Fibroblast of the conjunctiva (primary cell): ENCODE data around the gene C9orf78.

Experiments
- DNase-seq: peaks from one replicate; pipeline ENCODE4 v3.0.0-alpha.2; 2010; ENCODE audit warnings: low read depth

Gene C9orf78

DNA sequence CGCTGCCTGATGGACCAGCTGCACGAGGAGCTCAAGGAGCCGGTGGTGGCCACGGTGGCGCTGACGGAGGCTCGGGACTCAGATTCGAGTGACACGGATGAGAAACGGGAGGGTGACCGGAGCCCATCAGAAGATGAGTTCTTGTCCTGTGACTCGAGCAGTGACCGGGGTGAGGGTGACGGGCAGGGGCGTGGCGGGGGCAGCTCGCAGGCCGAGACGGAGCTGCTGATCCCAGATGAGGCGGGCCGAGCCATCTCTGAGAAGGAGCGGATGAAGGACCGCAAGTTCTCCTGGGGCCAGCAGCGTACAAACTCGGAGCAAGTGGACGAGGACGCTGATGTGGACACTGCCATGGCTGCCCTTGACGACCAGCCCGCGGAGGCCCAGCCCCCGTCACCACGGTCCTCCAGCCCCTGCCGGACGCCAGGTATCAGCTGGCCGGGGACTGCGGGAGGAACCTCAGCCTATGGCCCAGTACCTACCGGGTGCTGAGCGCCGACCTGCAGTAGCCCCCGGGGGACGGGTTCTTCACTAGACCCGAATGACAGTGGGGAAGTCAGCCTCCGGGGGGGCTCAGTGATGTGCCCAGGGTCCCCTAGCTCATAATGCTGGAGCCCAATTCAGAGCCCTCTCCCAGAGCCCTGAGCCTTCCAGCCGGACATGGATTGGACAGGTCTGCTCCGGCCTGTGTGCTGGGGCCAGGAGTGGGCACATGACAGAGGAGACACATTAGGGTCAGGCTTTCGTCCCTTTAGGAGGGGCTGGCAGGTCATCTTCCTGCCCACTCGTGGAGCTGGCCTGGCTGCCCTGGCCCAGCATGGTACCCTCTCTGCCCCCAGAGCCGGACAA lies 33.2 kb upstream of the C9orf78 start:
- DNase-seq: no peak

DNA sequence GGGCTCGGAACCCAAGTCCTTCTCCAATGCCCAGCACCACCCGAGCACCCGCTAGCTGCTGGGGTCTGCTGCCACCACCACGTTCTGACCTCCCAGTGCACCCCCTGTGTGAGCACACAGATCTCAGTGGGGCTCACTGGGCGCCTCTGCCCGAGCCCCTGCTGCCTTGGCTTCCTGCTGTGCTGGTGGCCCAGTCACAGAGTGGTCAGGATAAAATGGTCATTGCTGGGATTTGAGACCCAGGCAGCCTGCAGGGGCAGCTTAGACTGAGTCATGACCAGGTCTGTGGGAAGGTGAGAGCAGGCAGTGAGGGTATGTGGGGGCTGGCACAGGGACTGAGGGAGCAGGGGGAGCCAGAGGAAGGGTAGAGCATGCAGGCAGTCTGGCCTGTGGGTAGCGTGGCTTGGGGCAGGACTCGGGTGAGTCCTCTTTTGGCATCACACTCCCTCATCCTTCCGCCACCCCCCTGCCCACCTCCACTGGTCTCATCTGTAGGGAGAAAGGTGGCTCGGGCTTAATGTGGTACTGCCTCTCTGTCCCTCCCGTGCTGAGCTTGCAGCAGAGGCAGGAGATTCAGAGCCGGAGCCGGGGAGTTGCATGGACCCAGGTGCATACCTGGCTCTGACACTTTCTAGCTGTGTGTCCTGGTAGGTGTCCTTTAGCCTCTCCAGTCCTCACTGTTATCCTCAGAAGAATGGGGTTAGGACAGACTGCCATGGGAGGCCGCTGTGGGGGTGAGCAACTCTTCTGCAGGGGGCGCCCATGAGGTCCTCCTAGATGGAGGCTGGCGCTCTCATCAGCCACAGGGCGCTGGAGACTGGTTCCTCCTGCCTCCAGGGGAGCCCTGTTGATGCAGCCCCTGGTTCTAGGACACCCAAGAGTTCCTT lies 32.3 kb upstream of the C9orf78 start:
- no peak for DNase-seq

DNA sequence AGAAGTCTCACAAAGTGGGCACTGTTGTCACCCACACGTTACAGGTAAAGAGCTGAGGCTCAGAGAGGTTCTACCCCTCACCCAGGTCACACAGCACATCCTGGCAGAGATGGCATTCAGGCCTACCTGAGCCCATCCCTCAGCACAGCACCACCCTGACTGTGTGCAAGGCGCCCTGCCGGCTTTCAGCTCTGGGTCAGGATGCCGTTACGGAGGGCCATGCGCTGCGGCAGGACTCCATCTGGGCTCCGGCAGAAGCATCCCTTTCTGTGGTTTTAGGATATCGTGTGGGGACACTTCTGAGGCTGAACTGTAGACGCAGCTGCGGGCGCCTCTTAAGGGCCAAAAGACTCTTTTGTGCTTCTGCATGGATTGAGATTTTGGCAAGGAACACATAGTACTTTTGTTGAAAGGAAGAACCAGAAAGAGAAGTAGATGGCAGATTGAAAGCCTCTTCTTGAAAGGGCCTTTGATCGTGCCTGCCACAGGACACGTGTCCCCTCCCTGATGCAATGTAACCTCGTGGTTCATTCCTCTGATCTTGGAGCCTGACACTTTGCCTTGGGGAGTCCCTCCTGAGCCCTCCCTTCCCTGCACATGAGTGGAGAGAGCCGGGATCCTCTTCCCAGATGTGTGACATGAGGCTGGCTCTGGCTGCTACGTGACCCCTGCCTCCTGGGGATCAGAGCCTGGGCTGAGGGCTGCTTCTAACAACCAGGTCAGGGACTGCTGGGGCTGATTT lies 31.5 kb upstream of the C9orf78 start:
- no peak for DNase-seq

DNA sequence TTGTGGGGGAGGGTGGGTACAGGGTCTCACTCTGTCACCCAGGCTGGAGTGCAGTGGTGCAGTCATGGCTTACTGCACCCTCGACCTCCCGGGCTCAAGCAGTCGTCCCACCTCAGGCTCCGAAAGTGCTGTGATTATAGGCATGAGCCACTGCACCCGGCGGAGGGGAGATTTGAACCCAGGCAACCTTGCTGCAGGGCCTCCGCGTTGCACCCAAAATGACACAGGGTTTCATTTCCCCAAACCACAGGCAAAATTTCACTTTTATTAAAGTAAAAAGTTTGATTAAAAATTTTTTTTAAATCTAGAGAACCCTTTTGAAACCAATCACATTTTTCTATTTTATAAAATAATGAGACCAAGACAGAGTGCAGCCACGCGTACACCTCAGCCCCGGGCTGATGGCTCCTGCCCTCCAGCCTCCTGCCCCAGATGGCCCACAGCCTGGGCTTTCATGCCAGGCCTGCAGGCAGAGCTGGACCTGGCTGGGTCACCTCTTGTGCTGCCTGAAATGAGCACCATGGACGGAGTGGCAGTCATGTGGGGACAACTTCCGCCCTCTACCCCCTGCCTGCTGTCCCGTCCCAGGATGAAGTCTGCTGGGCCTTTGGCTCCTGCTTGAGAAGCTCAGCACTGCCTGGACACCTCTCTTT lies 30.7 kb upstream of the C9orf78 start:
- DNase-seq: no peak

DNA sequence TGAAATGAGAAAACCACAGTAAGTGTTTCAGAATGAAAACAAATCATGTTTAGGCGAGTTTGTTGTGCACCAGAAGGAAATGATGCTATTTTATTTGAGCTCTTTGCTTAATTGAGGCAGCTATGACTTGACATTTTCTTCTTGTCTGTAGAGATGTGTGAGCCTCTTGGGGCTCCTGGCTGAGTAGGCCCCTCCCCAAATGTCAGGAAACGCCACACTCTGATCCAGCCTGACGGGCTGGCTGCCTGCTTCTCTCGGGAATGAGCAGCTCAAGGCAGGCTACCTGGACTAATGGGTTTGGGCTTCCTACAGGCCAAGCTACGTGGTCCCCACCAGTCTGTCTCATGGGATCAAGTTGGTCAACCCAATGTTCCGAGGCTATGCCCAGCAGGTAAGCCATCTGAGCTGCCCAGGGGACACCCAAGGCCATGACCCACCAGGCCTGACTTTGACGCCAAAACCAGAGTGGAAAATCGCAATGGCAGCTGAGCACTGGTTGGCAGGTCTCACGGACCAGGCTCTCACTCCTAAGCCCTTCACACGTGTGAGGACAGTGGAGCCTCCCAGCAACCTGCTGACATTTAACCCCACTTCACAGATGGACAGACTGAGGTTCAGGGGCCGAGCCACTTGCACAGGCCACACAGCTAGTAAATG lies 30.0 kb upstream of the C9orf78 start:
- DNase-seq: no peak

DNA sequence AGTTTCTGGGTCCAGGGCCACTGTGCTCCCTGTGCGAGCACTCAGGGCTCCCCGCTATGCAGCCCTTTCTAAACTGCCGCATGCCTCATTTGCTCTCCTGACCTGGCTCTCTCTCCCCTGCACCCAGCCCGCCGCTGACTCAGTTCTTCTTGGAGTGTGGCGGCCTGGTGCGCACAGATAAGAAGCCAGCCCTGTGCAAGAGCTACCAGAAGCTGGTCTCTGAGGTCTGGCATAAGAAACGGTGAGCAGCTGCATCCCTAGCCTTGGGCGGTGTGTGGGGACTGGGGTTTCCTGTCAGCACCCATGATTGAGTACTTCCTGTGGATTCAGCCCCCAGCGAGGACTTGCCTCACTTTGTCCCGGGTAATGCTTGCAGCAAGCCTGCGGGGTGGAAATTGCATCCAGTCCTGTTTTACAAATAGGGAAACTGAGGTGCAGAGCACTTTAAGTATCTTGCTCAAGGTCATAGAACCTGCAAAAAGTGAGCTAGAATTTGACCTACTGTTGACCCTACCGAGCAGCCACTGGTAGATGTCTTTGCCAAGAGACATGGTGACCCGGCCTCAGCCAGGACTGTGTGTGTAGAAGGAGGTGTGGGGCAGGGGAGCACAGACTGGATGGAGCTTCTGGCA lies 28.1 kb upstream of the C9orf78 start:
- DNase-seq: no peak

DNA sequence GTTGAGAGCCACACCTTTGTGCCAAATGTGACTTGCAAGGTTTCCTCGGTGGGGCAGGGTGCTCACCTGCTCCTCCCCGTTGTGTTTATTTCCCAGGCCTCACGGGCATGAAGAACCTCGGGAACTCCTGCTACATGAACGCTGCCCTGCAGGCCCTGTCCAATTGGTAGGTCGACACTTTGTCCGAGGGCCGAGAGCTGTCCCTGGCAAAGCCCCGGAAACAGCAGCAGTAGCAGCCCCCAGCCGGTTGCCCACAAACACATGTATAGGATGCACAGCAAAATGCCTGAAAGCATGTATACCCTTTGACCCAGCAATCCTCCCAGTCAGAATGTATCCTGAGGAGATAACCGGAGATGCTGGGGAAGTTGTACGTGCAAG lies 26.4 kb upstream of the C9orf78 start:
- no peak for DNase-seq

DNA sequence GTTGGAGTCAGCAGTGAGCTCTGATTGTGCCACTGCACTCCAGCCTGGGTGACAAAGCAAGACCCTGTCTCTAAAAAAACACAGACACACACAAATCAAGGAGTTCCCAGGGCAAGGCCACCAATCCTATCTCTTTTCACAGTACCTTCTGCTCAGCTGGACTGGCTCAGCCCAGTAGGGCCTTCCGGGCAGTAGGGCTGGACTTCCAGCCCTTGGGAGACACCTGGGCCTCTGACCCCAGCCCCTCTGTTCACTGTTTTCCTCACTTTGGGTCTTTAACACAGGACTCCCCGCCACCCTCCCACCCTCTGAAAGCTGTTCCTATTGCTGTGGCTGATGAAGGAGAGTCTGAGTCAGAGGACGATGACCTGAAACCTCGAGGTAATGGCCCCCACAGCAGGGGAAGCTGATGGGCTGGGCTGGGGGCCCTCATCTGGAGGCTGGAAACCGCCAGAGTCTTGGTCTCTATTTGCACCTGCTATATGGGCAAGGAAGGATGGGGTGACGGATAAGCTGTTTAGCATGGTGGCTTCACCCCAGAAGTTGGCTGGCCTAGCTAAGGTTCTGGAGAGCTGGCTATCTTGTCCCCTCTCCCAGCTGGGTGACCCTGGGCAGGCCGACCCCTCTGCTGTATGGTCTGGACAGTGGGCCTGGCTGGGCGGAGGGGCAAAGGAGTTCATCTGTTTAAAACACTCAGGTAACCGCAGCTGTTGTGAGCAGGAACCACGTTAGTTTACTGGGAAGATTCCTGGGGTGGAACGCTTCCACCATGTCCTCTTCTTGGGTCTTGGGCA lies 25.8 kb upstream of the C9orf78 start:
- DNase-seq: no peak

DNA sequence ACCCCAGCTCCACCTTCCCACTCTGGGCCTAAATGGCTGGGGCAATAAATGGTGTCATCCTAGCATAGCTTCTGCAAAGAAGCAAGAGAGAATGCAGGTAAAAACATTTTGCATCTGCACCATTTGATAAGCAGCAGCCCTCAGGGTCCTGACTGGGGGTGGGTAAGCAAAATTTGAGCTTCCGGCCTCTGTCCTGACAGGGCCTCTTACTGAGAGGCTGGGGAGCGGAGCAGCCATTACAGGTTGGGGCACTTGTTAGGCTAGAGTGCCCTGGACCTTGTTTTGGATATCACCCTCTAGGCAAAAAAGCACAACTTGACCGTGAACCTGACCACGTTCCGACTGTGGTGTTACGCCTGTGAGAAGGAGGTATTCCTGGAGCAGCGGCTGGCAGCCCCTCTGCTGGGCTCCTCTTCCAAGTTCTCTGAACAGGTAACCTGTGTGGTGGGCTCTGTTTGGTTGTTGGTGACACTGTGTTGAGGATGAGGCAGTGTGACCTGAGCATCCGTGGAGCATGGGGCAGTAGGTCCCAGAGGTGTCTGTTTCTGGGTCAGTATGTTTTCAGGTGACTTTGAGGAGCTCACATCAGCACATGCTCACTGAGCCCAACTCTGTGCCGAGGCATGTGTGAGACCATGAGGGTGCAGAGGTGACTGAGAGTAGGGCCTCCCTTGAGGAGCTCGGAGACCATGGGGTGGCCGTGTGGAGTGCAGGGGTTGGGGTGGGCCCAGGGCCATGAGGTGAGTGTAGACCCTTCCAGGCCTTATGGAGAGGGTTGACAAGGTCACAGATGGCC lies 23.3 kb upstream of the C9orf78 start:
- no peak for DNase-seq

DNA sequence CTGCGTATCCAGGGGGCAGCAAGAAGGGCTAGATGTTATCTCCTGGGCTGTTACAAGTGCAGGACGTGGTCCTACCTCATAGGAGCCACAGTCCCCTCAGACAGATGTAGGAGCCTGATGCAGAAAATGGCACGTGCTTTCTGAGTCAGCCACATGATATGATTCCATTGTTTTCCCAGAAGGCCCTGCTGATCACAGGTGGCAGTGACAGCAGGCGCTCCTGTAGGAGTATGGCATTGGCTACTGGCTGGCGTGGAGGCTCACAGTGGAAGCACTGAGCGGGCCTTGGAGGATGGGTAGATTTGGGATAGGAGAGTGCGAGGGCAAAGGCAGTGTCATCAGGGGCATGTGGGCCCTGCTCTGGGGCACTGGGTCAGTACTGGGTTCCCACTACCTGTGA lies 22.1 kb upstream of the C9orf78 start:
- no peak for DNase-seq

DNA sequence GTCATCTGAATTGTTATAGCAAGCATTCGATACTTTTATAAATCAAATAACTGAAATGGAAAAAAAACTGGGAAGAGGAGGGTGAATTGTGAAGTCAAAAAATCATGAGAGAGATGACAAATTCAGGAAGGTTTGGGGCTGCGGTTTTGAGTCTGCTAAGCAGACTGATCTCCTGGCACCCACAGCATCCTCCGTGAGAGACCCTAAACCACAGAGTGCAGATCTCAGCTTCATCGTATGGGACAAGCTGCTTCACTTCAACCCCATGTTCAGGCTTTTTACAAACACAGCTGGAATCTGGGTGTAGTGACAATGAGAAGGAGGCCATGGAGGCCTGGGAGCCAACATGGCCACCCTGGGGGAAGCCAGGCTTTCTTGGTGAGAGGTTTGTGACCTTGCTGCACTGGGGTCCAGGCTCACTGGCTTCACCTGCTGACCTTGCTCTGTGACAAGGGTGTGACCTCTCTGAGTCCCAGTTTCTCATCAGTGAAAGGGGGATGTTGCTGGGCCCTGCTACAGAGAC lies 19.6 kb upstream of the C9orf78 start:
- no peak for DNase-seq

DNA sequence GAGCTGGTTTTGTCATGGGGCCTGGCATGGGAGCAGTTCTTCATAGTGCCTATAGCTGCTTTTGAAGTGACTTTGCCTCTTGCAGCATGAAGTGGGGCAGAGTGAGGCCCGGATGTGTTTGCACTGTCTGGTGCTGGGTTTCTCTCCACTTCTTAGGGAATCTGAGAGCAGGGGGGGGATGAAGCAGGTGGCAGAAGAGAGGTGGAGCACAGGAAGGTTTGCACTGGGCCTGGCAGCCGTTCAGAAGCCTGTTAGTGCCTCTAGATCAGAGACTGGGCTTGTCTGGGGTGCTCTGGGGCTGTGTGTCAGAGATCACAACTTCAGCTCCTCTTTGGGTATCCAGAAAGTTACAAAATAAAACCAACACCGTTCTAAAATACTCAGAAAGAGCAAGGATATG lies 18.5 kb upstream of the C9orf78 start:
- no peak for DNase-seq

DNA sequence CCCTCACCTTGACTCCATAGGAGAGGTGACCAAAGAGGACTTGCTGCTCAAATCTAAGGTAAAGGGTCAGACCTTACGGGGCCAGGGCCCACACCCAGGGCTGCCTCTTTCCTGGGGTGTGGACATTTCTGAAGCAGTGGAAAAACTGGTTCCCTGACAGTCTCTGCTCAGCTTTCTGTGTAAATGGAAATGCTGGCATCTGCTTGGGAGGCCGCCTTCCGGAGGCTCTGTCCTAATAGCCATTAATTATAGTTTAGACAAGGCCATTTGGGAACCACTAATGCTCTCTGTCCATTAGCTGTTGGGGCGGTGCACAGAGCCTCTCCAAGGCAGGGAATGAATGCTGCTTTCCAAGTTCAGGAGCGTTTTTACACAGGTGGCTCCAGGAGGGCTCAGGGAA lies 17.5 kb upstream of the C9orf78 start:
- no peak for DNase-seq

DNA sequence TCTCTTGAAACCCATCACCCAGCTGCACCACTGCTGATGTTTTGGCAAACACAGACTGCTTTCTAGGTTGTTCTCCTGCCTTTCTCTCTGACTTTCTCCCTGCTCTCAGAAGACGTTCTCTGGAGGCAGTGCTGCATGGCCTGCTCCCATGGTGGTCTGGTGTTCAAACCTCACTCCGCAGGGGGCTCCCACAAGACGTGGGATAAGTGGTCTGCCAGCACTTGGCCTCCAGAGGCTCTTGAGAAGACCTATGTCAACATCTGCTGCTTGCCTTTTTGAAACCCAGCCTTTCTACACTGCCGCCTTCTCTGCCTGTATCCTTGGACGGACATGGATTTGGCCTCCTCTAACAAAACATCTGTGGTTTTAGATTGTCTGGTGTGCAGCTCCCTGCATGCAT lies 16.7 kb upstream of the C9orf78 start:
- no peak for DNase-seq

DNA sequence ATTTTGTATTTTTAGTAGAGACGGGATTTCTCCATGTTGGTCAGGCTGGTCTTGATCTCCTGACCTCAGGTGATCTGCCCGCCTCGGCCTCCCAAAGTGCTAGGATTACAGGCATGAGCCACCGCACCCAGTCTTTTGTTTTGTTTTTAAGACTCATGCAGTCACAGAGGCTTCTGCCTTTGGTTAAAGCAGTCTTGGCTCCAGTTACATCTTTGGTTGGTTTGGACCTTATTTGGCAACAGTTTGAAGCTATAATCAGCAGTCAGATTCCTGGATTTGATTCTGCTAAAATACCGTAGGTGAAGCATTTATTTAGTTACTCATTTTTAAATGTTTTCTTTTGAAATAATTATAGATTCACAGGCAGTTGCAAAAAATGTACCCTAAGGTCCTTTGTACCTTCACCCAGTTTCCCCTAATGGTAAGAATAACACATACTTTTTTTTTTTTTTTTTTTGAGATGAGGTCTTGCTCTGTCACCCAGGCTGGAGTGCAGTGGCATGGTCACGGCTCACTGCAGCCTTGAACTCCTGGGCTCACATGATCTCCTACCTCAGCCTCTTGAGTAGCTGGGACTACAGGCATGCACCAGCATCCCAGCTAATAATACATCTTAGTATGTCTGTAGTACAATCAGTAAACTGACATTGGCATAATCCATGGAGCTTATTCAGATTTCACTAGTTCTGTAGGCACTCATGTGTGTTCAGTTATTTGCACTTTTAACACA lies 15.9 kb upstream of the C9orf78 start:
- DNase-seq: no peak

DNA sequence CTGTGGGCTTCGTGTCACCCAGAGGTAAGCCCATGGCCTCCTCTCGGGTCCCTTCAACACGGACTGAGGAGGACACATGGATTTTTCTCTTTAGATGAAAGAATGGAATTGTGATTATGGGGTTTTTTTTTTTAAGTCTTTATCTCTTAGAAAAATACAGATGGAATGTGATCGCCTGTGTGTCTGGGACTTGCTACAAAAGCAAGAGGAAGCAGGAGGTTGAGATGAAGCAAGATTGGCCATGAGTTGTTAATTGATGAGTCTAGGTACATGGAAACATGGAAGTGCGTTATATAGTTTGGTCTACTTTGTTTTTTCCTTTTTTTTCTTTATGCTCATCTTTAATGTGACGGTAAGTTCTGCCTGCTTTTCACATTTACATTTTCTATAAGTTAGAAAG lies 14.8 kb upstream of the C9orf78 start:
- DNase-seq: no peak

DNA sequence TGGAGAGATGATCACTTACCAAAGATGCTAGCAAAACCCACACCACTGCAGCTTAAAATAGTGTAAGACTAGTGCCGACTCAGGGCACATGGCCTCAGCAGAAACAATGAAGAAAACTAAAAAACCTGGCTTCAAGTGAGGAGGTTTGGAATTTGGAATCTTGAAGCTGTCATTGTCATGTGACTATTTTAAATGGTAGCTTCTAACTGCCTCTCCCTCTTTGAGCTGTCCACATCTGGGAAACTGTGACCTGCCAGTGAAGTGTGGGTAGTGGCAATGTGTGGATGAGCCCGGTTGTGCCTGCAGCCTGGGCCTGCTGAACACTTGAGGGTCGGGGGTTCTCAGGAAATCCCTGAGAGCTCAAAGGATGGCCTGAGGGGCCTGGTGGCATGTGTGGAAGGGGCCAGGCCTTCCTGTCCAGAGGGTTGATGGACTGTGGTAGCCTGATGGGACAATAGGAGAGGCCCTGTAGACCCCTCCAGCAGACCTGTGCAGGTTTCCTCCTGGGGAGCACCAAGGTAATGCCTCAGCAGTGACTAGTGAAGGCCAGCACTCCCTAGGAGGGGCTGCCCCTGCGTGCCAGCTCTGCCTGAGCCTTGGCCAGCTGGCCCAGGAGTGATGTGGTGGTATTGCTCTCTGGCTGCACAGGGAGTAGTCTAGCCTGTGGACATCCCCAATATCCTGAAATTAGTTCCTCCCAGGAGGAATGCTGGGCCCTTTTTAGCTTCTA lies 13.8 kb upstream of the C9orf78 start:
- no peak for DNase-seq

DNA sequence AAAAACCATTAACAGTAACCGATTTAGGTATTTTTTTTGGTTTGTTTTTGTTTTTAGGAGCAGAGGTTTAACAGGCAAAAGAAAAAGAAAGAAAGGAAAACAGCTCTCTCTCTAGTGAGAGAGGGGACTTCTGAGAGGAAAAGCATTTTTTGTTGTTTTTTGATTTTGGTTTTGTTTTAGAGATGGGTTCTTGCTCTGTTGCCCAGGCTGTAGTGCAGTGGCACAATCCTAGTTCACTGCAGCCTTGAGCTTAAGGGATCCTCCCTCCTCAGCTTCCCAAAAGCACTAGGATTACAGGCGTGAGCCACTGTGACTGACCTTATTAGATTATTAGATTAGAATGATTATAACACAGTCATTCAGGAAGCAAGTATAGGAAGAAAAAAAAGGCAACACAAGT lies 10.3 kb upstream of the C9orf78 start:
- no peak for DNase-seq
